Measurements from ENCODE around the gene BLM.

The BLM gene

GRCh38 chr15:90851114-90851513, 134.0 kb downstream of the BLM start:
- no peak for DNase-seq (ENCODE audit: low spot score)

DNA sequence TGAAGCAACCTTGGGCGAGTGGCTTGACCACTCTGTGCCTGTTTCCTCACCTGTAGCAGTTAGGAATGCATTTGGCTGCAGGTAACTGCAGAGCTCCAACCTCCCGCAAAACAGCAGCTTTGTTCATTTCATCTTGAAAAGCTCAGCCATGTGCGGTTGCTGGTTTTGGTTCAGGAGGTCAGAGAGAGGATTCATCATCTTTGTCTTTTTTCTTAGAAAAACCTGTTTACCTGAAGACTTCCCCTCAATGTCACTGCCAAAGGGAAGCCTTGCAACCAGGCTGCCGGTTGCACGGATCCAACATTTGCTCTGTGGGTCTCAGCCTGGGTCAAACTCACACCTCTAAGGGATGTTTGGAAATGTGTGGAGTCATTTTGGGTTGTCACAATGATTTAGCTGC, 134.8 kb downstream of the BLM start:
- DNase-seq (ENCODE audit: low spot score), result no peak

DNA sequence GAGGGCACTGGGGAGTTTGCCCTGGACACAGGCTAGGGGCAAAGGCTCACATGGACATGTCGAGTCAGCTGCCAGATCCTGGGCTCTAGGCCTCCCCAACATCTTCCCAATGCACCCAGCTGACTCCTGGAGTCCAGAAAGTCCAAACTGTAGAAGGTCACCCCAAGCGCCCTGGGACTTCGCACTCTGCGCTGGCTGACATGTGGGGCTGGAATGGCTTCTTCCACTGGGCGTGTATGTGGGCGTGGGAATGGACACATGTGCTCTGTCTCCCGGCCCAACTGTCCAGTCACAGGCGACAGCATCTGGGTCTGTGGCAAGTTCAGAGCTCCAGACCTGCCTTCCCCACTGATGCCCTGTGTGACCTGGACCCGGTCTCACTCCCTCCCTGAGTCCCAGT, 138.0 kb downstream of the BLM start:
- no peak for DNase-seq (ENCODE audit: low spot score)

DNA sequence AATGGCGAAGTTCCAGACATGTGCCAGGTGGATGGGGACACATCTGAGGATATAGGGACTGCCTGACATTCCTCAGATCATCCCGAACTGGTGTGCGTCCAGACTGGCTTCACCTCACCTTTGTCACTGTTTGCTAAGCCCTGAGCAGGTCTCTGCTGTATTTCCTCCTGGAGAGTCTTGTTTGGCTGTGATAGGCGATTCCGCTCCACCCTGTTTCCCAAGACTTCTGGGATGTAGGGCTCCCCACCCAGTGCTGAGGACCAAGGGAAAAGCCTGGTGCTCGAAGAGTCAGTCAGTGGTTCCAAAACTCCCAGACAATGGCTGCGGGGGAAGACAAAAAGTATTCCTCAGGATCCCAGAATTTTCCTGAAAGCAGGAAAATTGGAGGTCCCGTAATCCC, 140.2 kb downstream of the BLM start:
- DNase-seq (ENCODE audit: low spot score), result no peak

DNA sequence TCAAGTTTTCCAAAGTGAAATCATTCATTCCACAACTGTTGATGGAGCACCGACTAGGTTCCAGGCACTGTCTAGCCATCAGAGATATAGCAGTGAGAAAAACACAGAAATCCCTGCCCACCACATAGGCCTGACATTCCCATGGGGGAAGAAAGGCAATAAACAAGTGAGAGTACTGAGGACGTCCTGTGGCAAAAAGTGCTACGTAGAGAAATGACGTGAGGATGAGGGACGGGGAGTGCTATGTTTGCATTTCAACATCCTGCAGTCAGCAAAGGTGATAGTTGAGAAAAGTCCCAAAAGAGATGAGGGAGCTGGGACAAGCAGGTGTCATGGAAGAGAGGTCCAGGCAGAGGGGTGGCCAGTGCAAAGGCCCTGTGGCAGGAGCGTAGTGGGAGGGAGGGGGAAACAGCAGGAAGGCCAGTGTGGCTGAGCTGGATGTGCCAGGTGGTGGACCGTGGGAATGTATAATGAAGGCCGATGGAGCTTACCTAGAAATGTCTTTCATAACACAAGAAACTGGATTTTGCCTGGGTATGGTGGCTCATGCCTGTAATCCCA, 140.8 kb downstream of the BLM start:
- DNase-seq (ENCODE audit: low spot score), result no peak

DNA sequence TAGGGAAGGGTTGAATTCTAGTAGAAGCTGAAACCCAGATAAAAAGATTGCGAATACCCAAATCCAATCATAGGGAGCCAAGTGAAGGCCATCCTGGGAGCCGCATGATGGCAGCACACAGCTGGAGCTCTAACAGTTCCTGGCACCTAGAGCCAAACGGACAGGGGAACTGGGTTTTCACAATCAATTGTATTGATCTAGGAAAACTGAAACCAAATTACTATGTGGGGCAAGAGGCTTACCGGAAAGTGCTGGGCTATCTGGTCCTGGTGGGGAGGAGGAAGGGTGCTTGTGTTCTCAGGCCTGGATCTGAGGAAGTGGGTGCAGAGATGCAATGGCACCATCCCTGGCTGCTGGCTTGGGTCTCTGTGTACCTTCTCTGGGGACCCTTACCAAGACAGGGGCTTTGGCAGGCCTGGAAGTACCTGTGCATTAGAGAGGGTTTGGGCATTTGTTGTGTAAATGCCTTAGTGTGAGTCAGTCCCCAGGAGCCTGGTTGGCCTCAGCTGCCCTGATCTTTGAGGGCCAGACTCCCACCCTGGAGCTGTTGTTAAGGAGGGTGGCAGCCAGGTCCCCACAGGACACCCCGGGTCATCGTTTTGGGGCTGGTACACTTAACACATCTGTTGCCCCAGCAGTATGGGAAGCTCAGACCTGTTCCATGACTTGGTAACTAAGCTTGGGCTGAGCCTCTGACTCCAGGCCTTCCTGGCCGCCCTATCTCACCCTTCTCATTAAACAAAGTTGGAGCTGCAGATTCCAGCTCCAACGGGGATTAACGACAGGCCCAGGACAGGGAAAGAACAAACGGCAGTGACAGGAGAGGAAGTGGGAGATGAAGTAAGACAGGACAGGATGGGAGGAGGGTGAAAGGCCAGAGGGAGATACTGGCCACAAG, 142.3 kb downstream of the BLM start:
- no peak for DNase-seq (ENCODE audit: low spot score)

GRCh38 chr15:90860450-90860849, 143.3 kb downstream of the BLM start:
- DNase-seq (ENCODE audit: low spot score), result no peak

GRCh38 chr15:90860942-90861675, 144.0 kb downstream of the BLM start:
- no peak for DNase-seq (ENCODE audit: low spot score)

DNA sequence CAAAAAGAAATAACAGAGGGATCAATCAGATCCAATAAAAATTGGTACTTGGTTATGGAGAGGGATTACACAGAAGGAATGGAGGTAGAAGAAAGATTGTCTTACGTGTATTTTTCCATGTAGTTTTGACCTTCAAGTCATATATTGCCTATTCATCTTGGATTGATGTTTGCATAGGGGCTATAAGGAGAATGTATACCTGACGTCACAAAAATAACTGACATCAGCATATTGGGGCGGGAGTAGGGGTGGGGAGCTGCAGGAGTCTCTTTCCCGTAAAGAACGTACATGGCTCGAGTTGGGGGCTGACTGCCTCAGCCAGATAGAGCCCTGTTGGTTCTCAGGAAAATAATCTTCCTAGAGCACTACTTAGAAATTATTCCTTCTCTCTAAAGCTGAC, 145.3 kb downstream of the BLM start:
- DNase-seq (ENCODE audit: low spot score), result no peak

DNA sequence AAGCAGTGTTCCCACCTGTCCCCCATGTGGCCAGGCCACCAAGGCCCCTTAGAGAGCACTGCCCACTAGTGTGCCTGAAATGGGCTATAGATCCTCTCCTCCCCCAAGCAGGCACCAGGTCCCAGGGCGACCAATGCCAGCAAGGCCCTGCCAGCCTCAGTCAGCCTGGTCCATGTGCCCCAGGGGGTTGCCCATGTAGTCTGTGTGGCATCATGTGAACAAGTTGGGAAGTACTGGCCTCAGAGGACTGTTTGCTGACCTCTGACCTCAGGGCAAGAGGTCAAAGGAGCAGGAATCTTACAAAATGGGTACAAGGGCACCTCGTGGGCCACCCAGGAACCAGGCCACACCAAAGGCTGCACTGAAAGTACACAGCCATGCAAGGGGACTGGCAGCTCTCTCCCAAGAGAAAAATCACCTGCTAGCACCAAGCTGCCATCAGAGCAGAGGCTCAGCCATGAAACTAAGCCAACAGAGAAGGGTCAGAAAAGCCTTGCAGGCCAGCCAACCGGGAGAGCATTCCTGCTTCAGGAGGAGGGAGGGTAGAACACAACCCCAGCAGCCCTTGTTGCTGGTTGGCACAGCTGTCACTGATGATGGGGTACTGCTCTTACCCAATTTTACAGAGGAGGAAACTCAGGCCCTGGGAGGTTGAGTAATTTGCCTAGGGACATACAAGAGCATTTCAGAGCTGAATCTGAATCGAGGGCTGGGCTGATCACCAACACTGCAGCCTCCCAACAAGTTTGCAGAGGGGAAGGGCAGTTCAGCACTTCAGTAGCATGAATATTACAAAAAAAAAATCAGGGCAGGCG, 146.0 kb downstream of the BLM start:
- DNase-seq (ENCODE audit: low spot score), result no peak

GRCh38 chr15:90863987-90864386, 146.8 kb downstream of the BLM start:
- no peak for DNase-seq (ENCODE audit: low spot score)

DNA sequence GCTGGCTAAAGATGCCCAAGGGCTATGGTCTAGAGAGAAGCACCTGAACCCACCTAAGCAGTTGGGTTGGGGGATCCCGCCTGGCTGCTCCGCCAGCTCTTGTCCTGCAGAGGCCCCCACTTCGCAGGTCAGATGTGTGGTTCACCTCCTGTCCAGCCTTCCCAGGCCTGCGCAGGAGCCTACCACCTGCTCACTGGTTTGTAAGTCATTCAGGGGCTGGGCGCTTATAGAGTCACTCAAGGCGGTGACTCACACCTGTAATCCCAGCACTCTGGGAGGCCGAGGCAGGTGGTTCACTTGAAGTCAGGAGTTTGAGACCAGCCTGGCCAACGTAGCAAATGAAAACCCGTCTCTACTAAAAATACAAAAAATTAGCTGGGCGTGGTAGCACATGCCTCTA, 147.4 kb downstream of the BLM start:
- DNase-seq (ENCODE audit: low spot score), result no peak

GRCh38 chr15:90865702-90866101, 148.6 kb downstream of the BLM start:
- no peak for DNase-seq (ENCODE audit: low spot score)
